ENCODE data around the gene SYN1. TPM values are rescaled to one million over a fixed set of nuclear protein-coding genes. Genes with fewer than 3 reads are reported as not detected.
"Not testable (repeated sequence)": the region's sequence is repeated elsewhere in the genome, so short reads cannot be mapped to it uniquely, and the experiment has no call there.

SYN1 gene
- total RNA-seq, 8 experiments from 2014 or later, result 0.73 to 15.5 (median 6.1) TPM

DNA sequence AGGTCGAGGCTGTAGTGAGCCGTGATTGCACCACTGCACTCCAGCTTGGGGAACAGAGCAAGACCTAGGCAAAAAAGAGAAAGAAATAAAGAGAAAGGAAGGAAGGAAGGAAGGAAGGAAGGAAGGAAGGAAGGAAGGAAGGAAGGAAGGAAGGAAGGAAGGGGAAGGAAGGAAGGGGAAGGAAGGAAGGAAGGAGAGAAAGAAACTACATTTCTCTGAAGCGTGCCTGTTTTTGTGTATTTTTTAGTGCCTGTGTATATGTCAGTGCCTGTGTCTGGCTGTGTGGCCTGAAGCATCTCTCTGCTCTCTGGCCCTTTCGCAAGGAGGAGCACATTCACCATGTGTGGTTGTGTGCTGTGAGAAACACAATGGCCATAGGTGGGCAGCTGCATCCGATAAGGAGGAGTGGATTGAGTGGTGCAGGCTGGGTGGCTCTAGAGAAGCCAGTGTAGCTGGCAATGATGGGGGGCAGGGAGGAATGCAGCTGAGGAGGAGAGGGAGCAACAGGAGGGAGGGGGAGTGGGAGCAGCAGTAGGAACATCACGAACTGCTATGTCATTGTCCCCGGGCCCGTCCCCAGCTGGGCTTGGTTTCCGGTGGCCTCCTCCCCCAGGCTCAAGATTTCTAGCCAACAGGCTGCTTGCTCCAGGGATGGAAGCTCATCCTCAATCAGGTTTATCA is 11.4 kb downstream of the SYN1 start:
- 0 to 80% (median 60%) methylated on average over 1 of the region's 9 CpGs; no CpG with 5 or more reads in 7 of the 10 experiments for WGBS, 10 experiments
- in situ Hi-C loops (cut with MboI; ENCODE audit: low pct_unique_long_range_greater_than_20kb in 2 of 9, low sequenced_read_pairs in 9 of 9, unreplicated experiment in 9 of 9), result no loop called here
- Histone ChIP-seq H3K4me1 (replicated peaks in 1 of 2) (peaks cover 0 to 3% of the 10 kb centered on the region in 2 donors), H3K4me3 (no peak overlapping the region), H3K27ac (no peak overlapping the region)
- ATAC-seq (replicated peaks in 6 of 8), result peak in 6 of 8 experiments; percentile 28 to 95 (median 91)

DNA sequence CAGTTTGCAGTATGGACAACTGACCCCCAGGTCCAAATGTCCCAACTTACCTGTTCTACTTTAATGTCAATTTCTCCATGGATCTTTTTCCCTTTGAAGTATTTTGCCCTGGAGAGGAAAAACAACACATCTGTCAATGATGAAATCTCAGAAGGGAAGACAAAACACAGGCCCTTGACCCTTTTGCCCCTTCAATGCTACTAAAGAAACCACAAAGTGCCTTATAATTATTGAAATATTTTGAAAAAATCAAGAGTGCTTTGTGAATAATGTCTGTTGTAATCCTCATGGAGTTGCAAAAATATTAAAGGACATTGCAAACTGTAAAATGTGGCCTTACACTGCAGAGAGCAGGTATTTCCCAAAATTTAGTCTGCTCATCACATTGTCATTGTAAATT is 12.6 kb downstream of the SYN1 start:
- no peak for ATAC-seq (replicated peaks in 6 of 8)
- Histone ChIP-seq H3K4me3 (no peak overlapping the region), H3K27ac (no peak overlapping the region), H3K4me1 (replicated peaks in 1 of 2) (peaks cover 0 to 3% of the 10 kb centered on the region in 2 donors)
- in situ Hi-C loops (cut with MboI; ENCODE audit: low pct_unique_long_range_greater_than_20kb in 2 of 9, low sequenced_read_pairs in 9 of 9, unreplicated experiment in 9 of 9), result no loop called here

DNA sequence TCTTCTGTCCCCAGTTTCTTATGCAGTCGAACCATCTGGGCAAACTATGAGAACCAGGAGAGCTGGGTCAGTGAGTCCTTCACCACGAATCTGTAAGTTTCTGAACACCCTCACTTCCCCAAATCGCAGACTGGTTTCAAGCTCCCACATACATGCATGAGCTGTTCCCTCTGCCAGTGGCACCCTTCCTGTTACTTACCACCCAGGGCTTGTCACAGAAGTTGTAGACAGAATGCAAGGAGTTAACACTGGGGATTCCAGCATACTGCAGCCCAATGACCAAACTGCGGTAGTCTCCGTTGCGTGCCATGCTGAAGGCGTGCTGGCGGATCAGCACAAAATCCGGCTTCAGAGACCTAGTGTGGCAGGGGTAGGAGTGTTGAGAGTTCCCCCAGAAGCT is 14.6 kb downstream of the SYN1 start:
- 59 to 100% (median 100%) methylated on average over 1 to 8 of the region's 9 CpGs; no CpG with 5 or more reads in 7 of the 10 experiments for WGBS, 10 experiments
- peaks cover 0 to 3% of the 10 kb centered on the region in 2 donors for H3K4me1 ChIP-seq (replicated peaks in 1 of 2)
- ATAC-seq (replicated peaks in 6 of 8), result no peak
- no peak overlapping the region for H3K27ac ChIP-seq
- no peak overlapping the region for H3K4me3 ChIP-seq
- in situ Hi-C loops (cut with MboI; ENCODE audit: low pct_unique_long_range_greater_than_20kb in 2 of 9, low sequenced_read_pairs in 9 of 9, unreplicated experiment in 9 of 9), result no loop called here

DNA sequence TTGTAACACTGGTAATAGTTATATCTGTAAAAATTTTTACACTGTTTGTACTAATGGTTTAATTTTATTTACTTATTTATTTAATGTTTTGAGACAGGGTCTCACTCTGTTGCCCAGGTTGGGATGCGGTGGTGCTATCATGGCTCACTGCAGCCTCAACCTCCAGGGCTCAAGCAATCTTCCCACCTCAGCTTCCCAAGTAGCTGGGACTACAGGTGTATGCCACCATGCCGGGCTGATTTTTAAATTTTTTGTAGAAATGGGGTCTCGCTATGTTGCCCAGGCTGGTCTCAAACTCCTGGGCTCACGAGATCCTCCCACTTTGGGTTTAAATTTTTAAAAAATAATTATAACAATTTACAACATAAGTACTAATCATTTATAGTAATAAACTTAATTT is 16.5 kb downstream of the SYN1 start:
- 39 to 90% (median 80%) methylated on average over 2 to 4 of the region's 4 CpGs; no CpG with 5 or more reads in 6 of the 10 experiments for WGBS, 10 experiments
- H3K4me1 ChIP-seq (replicated peaks in 1 of 2); in situ Hi-C loops (cut with MboI; ENCODE audit: low pct_unique_long_range_greater_than_20kb in 2 of 9, low sequenced_read_pairs in 9 of 9, unreplicated experiment in 9 of 9); H3K4me3 ChIP-seq; ATAC-seq (replicated peaks in 6 of 8); H3K27ac ChIP-seq: not testable (repeated sequence)

DNA sequence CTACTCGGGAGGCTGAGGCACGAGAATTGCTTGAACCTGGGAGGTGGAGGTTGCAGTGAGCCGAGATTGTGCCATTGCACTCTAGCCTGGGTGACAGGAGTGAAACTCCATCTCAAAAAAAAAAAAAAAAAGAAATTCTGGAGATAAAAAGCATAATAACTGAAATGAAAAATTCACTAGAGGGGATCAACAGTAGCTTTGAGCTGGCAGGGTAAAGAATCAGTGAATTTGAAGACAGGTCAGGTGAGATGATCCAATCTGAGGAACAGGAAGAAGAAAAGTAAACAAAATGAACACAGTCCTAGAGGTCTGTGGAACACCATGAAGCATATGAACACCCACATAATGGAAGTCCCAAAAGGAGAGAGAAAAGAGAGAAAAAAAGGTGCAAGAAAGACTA is 22.4 kb downstream of the SYN1 start:
- Histone ChIP-seq H3K4me1 (replicated peaks in 1 of 2) (no peaks in the 10 kb centered on the region), H3K27ac (no peak overlapping the region), H3K4me3 (no peak overlapping the region)
- ATAC-seq (replicated peaks in 6 of 8), result no peak
- 49% methylated on average over 3 of the region's 3 CpGs; no CpG with 5 or more reads in 9 of the 10 experiments for WGBS, 10 experiments
- in situ Hi-C loops (cut with MboI; ENCODE audit: low pct_unique_long_range_greater_than_20kb in 2 of 9, low sequenced_read_pairs in 9 of 9, unreplicated experiment in 9 of 9), result no loop called here

DNA sequence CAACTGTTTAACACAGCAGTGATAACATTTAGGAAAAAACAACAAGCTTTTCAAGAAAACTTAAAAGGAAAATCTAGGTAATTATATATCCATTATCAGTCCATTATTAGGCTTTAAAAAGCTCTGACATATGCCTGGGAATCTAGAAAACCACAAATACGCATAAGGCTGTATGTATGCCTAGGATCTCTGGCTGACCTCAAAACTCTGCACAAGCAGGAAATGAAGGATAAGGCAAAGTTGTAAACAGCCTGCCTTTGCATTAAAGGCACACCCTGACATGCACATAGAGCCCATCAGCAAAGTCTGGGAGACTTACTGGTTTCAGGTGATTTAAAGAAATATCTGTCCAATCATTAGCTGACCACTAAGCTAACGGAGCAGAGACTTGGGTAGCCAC is 23.4 kb downstream of the SYN1 start:
- in situ Hi-C loops (cut with MboI; ENCODE audit: low pct_unique_long_range_greater_than_20kb in 2 of 9, low sequenced_read_pairs in 9 of 9, unreplicated experiment in 9 of 9), result no loop called here
- WGBS, 10 experiments, result 0 to 88% (median 80%) methylated on average over 1 to 2 of the region's 2 CpGs; no CpG with 5 or more reads in 7 of the 10 experiments
- H3K27ac ChIP-seq, result no peak overlapping the region
- no peak overlapping the region for H3K4me3 ChIP-seq
- ATAC-seq (replicated peaks in 6 of 8), result peak in 3 of 8 experiments; percentile 90 to 98 (median 96)
- no peaks in the 10 kb centered on the region for H3K4me1 ChIP-seq (replicated peaks in 1 of 2)

DNA sequence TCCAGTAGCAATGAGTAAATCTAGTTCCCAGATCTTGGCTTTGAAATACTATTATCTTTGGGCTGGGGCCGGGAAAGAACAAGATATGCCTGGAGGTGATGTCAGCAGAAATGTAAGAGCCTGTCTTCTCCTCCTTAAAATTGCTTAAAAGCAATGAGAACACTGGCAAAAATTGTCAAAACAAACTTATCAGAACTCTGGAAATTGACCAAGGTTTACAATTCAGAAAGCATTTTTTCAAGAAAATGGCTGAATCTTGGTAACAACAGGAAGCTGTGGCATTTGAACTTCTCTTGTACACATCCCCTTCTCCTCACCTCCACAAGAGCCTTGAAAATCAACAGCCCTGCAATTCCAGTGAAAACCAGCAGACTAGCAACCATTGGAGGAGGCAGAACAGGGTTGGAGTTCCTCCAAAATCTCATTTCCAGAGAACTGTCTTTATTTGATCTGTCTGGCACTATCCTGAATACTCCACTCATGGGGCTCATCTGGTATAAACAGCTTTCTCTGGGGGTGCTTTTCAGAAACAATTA is 23.9 kb downstream of the SYN1 start:
- H3K4me3 ChIP-seq, result no peak overlapping the region
- ATAC-seq (replicated peaks in 6 of 8), result peak in 3 of 8 experiments; percentile 71 to 84 (median 74)
- no peak overlapping the region for H3K27ac ChIP-seq
- in situ Hi-C loops (cut with MboI; ENCODE audit: low pct_unique_long_range_greater_than_20kb in 2 of 9, low sequenced_read_pairs in 9 of 9, unreplicated experiment in 9 of 9), result no loop called here
- no peaks in the 10 kb centered on the region for H3K4me1 ChIP-seq (replicated peaks in 1 of 2)
- 60 to 100% methylated on average over 1 of the region's 1 CpG; no CpG with 5 or more reads in 8 of the 10 experiments for WGBS, 10 experiments

DNA sequence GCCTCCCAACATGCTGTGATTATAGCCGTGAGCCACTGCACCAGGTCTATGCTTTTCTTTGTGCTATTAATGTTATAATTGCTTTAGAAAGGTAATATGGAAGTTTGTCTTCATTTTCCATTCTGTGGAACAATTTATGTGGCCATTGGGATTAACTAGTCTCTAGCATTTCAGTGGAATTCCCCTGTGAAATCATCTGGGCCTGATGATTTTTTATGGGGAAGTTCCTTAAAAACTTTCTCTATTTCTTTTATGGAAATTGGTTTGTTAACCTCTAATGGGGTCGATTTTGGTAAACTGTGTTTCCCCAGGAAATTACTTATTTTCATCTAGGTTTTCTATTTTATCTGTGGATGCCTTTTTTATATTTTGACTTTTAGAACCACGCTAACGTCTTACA is 26.1 kb downstream of the SYN1 start:
- in situ Hi-C loops (cut with MboI; ENCODE audit: low pct_unique_long_range_greater_than_20kb in 2 of 9, low sequenced_read_pairs in 9 of 9, unreplicated experiment in 9 of 9), result no loop called here
- WGBS, 10 experiments, result 46 to 100% (median 71%) methylated on average over 1 to 4 of the region's 4 CpGs; no CpG with 5 or more reads in 2 of the 10 experiments
- H3K27ac ChIP-seq, result no peak overlapping the region

DNA sequence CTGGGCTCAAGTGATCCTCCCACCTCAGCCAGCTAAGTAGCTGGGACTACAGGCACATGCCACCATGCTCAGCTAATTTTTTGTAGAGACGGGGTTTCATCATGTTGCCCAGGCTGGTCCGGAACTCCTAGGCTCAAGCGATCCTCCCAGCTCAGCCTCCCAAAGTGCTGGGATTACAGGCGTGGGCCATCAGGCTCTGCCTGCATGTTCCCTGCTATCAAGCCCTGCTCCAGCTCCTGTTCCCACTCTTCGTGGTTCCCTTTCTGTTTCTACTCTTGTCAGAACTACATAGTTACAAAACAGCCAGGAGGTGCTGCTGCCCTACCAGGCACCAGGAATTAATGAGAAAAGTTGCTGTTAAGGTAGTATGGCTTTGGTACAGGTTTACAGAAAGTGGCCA is 28.7 kb downstream of the SYN1 start:
- no peaks in the 10 kb centered on the region for H3K4me1 ChIP-seq (replicated peaks in 1 of 2)
- H3K27ac ChIP-seq, result no peak overlapping the region
- in situ Hi-C loops (cut with MboI; ENCODE audit: low pct_unique_long_range_greater_than_20kb in 2 of 9, low sequenced_read_pairs in 9 of 9, unreplicated experiment in 9 of 9), result no loop called here
- WGBS, 10 experiments, result 62 to 100% (median 90%) methylated on average over 2 to 5 of the region's 5 CpGs; no CpG with 5 or more reads in 7 of the 10 experiments
- no peak overlapping the region for H3K4me3 ChIP-seq
- no peak for ATAC-seq (replicated peaks in 6 of 8)

More for the DNA sequence above, 26.1 kb downstream of the SYN1 start:
- no peak for ATAC-seq (replicated peaks in 6 of 8)
- H3K4me1 ChIP-seq (replicated peaks in 1 of 2), result no peaks in the 10 kb centered on the region
- no peak overlapping the region for H3K4me3 ChIP-seq

DNA sequence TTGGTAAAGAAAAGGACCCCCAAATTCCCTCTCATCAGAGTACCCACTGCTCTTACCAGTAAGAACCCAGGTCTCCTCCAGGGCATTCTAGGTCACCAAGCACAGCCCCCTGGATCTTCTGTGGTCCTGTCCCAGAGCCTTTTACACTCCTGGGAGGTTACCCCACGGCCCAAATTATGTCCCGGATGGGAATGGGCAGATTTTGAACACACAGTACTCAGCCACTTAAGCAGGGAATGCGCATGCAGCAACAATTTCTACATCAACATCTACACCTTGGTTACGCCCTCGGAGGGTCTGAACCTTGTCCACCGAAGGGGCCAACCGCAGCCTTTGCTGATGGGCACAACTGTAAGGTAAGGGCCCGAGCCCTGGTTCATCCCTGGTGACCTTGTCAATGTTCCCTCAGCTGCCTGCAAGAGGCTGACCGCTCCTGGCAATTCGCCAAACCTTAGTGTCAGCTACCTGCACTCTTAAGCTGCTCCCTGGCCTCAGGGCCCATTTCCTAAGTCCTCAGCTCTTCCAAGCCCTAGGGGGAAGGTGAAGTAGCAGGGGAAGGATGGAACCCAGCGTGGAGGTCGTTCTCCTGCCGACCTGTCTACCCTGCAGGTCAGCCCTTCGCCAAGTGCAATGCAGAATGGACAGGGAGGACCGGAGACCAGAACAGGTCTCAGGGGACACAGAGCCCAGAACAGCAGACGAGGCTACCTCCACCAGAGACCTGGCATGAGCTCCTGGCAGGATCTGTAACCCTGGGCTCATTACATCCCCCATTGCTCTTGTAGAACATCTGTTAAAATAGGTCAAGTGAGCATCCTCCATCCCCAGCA is 31.5 kb downstream of the SYN1 start:
- in situ Hi-C loops (cut with MboI; ENCODE audit: low pct_unique_long_range_greater_than_20kb in 2 of 9, low sequenced_read_pairs in 9 of 9, unreplicated experiment in 9 of 9), result no loop called here
- ATAC-seq (replicated peaks in 6 of 8), result peak in 3 of 8 experiments; percentile 3 to 11 (median 9)
- 17 to 100% methylated on average over 1 to 3 of the region's 16 CpGs; no CpG with 5 or more reads in 8 of the 10 experiments for WGBS, 10 experiments
- Histone ChIP-seq H3K4me1 (replicated peaks in 1 of 2) (peaks cover 0 to 1% of the 10 kb centered on the region in 2 donors), H3K4me3 (no peak overlapping the region), H3K27ac (no peak overlapping the region)

DNA sequence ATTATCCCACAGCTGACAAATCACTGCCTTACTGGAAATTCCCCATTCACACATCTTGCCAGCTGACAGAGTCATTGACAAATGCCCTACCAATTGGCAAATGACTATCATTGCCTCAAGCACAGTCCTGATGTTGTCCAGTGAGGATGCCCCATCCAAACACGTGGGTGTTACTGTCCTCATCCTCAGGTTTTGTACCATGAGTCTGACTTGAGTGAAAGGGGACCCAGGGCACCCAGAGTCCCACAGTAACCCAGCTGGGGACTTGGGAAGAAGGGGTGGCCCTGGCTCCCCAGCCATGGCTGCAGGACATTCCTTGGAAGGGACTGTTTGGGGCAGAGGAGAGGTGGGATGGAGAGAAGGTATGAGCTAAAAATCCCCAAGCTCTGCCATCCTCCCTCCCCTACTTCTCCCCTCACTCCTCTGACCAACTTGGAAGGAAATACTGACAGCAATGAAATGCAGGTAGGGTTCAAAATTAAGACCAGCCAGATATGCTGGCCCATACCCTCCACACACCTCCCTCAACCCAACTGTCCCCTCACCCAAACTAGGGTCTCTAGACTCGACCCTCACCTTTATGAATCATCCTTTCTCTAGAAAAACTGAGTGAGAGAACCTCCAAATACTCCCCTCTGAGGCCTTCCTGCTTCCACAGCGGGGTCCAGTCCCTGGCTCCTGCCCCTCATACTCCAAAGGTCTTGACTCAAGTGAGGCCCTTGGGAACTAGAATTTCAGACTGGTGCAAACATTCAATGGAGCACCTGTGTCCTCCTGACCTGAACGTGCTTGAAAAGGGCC is 32.4 kb downstream of the SYN1 start:
- in situ Hi-C loops (cut with MboI; ENCODE audit: low pct_unique_long_range_greater_than_20kb in 2 of 9, low sequenced_read_pairs in 9 of 9, unreplicated experiment in 9 of 9), result no loop called here
- no peak overlapping the region for H3K4me3 ChIP-seq
- peak in 2 of 8 experiments; percentile 4 to 5 for ATAC-seq (replicated peaks in 6 of 8)
- peaks cover 0 to 3% of the 10 kb centered on the region in 2 donors for H3K4me1 ChIP-seq (replicated peaks in 1 of 2)
- H3K27ac ChIP-seq, result no peak overlapping the region
- WGBS, 10 experiments, result 8 to 80% (median 20%) methylated on average over 1 to 3 of the region's 4 CpGs; no CpG with 5 or more reads in 7 of the 10 experiments

DNA sequence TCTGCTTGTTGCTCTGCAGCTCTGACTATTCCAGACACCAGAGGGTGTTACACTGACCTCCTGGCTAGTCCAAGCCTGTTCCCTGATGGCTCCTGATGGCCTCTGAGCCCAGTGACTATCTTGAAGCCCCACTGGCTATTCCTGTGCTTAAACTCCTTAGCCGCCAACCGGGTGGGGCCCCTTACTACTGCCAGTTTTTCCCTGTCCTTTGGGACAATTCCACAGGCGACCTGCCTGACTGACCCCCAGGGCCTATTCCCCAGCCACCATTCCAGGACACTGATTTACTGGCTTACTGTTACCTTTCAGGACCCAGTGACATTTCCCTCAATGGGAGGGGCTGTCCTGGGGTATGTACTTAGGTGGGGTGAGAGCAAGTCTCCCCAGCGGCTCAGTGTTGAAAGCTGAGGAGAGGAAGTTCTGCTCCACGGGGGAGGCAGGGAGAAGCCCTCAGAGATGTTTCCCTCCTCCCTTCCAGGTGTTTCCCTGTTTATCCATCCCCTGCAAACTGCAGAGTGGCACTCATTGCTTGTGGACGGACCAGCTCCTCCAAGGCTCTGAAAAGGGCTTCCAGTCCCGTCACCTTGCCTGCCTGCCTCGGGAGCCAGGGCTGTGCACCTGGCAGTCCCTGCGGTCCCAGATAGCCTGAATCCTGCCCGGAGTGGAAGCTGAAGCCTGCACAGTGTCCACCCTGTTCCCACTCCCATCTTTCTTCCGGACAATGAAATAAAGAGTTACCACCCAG is 33.4 kb downstream of the SYN1 start:
- Histone ChIP-seq H3K27ac (no peak overlapping the region), H3K4me3 (no peak overlapping the region), H3K4me1 (replicated peaks in 1 of 2) (peaks cover 2 to 8% of the 10 kb centered on the region in 2 donors)
- ATAC-seq (replicated peaks in 6 of 8), result peak in 1 of 8 experiments; percentile 1
- in situ Hi-C loops (cut with MboI; ENCODE audit: low pct_unique_long_range_greater_than_20kb in 2 of 9, low sequenced_read_pairs in 9 of 9, unreplicated experiment in 9 of 9), result no loop called here
- 20 to 80% (median 60%) methylated on average over 1 of the region's 11 CpGs; no CpG with 5 or more reads in 7 of the 10 experiments for WGBS, 10 experiments
